HG03060 (cell line): ENCODE measurements around the gene GRB10.

ENCODE experiments used
- ATAC-seq: cut with Tn5 transposase; IDR thresholded peaks from one replicate; pipeline ENCODE4 v1.9.1; 2021; ENCODE audit warnings: low read depth, moderate number of reproducible peaks; ENCODE audit not compliant: unreplicated experiment

The GRB10 gene

DNA sequence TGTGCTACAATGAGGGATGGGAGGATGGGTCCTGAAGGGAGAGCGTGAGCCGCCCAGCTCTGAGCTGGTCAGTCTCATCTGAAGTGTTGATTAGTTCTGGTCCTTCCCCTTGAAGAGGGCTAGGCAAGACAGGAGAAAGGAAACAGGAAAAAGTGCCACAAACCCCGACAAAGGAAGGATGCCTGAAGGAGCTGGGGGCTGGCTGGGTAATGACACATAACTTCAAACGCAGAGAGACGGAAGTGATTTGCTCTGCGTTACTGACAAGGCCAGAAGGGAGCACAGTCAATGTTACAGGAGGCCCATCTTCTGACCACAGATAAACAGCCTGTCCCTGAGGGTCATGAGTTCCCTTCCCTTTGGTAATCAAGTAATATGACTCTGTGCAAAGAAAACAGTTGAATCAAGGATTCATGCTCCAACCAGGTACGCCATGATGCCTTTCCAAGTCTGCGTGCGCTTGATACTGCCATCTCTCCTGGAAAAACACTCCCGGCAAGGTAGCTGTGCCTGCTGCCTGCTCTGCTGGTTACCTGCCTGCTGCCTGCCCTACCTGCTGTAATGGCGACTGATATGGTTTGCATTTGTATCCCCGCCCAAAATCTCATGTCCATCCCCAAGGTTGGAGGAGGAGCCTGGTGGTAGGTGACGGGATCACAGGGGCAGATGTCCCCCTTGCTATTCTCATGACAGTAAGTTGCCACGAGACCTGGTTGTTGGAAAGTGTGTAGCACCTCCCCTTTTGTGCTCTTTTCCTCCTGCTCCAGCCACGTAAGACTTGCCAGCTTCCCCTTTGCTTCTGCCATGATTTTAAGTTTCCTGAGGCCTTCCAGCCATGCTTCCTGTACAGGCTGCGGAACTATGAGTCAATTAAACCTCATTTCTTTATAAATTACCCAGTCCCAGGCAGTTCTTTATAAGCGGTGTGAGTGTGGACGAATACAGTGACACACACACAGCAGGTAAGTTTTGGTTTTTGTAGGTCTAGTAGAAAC, 57.9 kb downstream of the GRB10 start:
- ATAC-seq: no peak

DNA sequence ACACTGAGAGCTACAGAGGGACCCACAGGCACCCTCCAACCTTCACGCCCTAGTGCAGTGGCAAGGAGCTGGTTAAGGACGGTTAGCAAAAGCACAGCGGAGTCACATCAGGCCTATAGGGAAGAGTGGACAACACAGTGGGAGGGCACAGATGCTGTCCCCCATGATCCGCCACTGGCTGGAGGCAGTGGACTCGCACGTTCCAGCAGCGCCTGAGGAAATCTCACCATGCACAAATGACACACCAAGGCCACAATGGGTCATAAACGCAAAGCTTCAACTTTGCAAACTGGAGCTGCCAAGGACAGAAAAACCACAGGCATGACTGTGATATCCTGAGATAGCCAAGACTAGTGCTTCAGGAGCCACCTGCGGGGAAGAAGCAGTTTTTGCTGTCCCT, 58.8 kb downstream of the GRB10 start:
- no peak for ATAC-seq

DNA sequence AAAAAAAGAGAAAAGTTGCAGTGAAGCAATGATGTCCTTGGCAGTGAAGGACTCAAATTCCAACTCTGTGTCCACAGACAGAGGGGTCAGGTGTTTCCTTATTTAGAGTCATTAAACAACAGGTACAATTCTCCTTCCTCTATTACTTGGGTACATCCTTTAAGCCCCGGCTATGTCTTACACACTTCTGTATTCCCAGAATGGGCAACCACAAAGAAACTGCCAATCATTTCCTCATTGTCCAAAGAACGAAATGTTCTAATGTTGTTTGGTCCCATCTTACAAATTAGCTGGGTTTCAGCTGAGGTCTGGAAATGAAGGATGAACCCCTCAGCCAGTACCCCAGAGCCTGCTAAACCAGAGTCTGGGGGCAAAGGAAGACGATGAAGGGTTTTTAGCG, 59.5 kb downstream of the GRB10 start:
- no peak for ATAC-seq

DNA sequence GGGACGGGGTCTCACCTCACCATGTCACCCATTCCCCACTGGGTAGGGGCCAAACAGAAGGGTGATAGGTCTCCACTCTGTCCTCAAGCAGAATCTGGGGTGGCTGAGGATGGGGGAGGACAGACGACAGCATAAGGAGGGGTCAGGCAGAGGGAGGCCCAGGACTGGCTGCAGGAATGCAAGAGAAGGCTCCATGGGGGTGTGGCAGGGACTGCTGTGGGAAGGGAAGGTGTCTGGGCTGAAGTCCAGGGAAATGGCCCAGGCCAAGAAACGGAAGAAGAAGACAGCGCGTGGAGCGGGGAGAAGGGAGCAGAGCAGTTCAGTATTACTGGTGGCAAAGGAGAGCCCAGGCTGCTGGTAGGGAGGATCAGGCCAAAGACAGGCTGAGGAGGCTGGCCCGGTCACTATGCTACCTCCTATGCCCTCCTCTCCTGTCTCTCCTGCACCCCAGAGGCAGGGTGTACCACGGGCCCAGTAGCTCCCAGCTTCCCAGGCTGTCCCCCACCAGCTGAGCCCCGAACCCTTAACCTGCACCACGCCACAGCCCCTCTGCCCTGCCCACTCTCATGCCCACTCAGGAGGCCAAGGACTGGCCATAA, 60.9 kb downstream of the GRB10 start:
- no peak for ATAC-seq

DNA sequence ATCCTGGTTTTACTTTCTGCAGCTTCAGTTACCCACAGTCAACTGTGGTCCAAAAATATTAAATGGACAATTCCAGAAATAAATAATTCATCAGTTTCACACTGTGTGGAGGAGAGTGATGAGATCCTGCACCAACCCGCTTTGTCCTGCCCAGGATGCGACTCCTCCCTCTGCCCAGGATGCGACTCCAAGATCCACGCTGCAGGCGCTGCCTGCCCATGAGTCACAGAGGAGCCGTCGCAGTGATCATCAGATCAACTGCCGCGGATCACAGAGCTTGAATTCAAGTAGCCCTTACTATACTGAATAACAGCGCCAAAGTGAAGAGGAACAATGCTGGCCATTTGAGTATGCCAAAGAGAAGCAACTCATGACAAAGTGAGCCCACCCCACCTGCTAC, 61.5 kb downstream of the GRB10 start:
- no peak for ATAC-seq

DNA sequence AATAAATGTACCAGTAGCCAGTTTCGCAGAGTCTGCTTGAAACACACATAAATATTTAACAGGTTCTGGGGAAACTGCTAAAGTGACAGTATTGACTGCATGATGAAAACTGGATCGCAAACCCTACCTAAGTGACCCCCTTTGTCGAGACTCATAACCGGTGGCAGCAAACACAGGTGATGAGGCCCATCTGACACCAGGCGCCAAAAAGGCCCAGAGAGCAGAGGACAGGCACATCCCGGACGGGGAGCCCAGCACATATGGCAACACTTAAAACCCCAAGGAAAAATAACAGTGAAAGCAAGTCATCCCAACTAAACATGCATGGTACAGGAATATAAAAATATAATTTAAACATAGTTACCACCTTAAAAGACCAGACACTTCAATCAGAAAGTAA, 62.4 kb downstream of the GRB10 start:
- ATAC-seq: no peak

DNA sequence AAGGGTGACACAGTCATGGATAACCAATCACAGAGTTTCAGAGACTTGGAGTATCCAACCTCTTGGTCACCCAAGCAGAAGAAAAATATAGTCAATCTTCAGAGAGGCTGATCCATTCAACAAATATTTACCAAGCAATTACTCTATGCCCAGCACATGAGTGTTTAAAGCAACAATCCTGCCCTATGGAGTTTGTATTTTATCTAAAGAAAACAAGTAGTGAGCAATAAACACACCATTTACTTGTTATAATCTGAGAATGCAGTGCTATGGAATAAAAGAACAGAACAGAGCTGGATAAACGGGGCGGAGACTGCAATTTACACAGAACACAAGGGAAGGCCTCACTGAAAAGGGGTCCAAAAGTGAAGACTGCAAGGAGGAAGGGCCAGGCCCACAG, 63.8 kb downstream of the GRB10 start:
- ATAC-seq: no peak

DNA sequence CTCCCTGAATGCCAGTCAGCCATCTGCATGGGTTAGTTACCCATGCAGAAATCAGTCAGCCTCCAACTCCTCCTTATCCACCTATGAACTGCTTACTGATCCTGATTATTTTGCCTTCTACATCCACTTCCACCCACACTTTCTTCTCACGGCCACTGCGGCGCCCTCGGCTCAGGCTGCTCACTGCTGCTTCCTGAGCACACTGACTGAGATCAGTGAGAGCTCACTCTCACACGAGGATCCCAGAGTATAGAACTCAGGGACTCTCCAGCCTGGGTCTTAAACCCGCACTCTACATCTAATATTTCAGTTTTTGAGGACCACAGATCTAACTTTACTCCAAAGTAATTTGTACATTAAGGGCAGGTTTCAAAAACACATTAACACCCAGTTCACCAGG, 64.4 kb downstream of the GRB10 start:
- no peak for ATAC-seq

DNA sequence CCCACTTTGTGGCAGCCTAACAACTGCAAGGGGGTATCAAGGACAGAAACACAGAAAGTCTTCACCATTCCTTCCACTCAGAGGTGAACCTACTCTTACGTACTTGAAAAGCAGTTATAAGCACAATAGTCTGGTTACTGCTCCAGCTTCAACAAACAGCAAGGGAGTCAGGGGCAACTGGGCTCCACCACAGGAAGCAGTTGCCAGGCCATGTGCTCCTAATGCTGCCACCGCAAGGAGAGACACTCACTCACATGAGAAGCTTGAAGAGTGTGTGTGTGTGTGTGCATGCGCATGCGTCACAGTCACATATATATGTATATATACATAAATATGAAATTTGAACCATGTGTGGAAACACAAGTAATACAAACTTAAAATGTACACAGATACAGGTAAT, 65.5 kb downstream of the GRB10 start:
- ATAC-seq: no peak

DNA sequence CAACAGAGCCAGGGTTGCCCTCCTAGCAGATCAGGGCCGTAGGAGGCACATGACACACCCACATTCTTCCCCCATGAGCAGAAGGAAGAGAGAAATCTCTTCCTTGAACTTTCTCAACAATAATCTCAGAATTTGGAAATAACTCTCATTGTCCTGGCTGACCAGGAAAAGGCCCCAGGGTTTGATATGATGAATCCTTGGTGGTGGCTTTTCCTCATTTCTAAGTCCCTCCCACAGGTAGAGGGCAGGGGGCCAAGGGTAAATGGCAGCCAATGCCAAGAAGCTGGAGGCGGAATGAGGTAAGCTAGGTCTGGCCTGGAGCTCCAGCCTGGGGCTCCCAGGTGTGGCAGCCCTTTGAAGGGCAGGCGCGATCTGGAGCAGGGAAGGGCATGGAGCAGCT, 67.8 kb downstream of the GRB10 start:
- no peak for ATAC-seq

DNA sequence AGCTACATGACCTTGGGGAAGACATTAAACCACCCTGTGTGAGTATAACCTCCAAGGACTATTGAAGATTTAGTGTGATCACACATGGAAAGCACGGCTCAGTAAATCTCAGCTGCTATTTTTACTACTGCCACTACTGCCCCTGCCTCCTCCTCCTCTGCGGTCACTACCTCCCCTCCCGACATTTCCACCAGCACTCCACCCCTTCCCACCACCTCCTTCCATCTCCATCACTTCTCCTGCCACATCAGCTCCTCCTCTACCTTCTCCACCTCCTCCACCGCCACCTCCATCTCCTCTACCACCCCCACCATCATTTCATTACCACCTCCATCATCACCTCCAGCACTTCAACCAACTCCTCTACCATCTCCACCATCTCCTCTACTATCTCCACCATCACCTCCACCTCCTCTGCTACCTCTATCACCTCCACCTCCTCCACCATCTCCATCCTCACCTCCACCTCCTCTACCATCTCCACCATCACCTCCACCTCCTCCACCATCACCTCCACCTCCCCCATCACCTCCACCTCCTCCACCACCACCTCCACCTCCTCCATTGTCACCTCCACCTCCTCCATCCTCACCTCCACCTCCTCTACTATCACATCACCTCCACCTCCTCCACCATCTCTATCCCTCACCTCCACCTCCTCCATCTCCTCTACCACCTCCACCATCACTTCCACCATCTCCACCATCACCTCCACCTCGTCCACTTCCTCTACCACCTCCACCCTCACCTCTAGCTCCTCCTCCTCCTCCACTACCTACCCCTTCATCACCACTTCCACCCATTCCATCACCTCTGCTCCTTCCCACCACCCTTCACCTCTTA, 69.4 kb downstream of the GRB10 start:
- ATAC-seq: no peak

DNA sequence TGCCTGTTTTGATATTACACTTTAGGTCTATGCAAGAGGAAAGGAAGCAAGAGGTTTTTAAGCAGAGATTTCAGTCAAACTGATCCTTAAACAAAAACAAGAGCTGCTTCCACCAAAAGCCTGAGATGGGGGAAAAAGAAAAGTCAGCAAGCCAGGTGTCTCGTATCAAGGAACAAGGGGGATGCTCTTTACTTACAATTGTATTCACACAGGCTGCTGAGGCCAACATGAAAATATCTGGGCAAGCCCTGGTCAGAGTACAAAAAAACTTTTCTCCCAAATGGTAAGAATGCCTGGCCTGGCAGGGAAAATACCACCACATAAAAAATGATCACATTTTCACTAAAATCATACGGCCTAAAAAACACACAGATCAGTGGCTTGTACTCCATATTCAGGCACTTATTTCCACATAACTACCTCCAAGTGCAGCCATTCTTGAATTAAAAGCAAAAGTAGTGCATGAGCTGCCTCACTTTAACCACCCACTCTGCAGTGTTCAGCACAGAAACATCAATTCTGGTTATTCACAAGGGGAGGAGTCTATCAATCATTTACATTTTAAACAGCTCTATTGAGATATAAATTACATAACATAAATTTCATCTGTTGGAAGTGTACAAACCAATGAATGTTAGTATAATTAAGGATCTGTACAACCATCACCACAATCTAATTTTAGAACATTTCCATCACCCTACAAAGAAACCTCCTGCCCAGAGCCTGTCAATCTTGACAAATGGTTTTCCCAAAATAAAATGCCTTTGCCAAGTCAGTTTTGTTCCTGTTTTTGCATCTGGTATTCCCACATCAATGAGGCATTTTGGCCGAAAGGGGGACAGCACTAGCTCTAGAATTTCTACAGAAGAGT, 70.2 kb downstream of the GRB10 start:
- no peak for ATAC-seq

DNA sequence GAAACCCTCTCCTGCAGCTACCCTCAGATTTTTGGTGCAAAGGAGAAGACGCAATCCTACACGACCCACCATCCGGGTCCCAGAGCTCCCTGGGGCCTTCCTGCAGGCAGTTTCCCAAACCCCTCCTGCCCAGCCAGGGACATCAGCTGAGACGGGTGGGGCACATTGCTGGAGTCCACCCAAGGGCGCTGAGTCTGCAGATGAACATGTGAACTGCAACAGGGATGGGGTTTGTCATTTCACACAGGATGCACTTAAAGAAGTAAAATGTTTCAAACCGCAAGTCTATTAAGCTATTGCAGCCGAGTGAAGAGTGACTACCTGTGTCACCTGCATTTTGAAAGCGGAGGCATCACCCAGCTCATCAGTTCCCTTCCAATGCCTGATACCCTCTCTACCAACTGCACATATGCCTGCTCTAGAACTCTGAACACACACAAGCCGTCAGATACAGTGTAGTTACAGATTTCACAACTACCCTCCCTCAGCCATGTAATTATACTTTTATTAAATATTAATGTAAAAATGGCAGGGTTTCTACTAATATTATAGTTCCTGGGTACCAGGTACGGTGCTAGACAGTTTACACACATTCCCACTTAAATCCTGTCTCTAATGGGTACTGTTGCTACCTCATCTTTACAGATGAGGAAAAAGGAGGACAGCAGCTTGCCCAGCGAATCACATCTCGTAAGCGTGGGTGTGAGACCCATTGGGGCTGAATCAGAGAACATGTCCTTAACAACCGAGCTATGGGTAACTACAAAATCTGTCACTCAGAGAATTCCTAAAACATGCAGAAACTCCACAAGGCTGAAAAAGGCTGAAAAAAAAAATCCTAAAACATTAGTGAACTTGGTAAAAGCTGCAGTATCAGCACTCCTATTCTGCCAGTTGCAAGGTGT, 71.2 kb downstream of the GRB10 start:
- no peak for ATAC-seq

DNA sequence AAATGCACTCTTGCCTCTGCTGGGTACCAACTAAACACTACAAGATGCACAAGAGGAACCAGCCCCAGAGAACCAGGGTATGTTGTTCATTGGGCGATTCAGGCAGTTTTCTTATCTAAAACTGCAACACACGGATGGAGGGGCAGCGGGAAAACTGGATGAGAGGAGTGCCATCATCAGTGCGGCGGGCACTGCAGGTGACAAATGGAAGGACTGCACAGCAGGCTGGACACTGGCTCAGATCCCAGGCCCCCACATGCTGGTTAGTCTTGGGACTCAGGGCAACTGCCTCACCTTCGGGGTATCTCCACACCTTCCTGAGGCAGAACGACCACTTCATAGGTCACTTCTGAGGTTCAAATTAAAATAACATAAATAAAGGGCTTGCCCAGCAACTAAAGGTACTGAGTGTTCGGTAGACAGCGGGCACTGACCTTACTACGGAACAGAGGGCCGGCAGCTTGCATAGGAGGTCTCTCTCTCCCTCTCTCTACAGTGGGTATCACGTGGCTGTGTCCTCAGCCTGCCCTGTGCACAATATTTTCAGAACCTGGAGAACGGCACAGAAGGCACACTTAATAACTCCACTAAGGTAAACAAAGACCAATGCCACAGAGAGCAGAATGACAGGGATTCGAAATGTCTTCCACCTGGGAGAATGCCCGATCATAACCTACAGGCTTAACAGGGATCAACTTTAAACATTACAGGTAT, 72.1 kb downstream of the GRB10 start:
- ATAC-seq: no peak

DNA sequence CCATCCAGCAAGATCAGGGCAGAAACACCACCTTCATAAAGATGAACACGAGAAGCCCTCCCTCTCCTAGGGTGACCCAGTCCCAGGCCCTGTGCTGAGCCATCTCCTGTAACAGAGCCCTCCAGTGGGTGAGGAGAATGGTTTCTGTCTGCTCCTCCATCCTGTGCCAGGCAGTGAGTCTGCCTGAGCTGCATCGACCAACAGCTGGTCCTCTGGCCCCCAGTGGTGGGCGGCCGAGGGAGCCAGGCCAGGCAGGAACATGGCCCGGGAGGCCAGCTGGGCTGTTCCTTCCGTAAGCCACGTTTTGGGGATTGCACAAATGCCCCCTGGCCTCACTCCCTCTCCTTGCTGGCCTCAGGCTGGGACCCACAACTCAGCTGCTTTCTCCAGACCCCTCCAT, 73.5 kb downstream of the GRB10 start:
- ATAC-seq: no peak

DNA sequence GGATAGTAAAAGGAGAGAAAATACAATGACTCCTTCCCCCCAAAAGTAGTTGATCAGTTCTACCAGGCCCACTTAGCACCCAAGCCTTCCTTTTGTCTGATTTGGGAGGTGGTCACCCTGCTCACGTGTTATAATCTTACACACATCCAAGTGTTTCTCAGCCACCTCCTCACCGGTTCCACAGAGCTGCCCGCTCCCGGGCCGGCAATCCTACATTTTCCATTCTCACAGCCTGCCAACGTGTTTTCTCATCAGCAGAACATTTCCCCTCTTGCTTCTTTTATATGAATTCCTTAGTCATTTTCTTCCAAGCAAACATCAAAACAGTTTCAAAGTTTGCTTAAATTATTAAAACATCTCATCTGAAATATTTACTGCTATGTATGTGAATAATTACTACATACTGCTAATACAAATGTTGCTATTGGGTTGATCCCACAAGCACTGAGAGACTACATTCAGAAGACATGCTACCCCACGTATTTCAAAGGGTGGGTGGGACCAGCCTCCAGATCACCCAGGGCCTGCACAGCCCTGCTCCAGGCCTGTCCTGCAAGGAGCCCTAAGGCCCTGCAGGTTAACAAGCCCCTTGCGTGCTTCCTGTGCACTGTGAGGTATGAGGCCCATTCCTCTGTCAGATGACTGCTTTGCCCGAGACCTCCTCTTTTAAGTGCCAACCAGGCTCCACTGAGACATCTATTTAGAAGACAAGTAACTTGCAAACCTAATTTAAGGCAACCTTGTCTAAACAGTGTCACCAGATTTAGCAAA, 75.3 kb downstream of the GRB10 start:
- no peak for ATAC-seq

DNA sequence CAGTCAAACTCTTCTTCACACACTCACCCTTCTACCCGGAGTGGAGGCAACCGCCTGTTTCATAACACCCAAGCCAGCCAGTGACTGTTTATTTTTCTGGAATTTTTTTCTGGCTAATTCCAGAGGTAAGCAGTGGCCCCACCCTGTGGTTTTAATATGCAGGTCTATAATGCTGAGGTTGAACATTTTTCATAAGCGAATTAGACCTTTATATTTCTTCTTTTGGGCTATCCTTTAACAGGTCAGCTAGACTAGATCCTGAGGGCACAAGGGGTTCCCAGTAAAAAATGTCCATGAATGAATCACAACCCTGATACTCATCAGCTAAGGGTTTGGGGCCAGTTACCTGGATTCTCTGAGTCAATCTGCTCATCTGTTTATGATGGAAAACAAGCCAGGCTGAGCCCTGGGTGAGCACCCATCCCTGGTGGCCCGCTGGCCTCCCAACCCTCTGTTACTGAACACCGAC, 76.2 kb downstream of the GRB10 start:
- no peak for ATAC-seq

DNA sequence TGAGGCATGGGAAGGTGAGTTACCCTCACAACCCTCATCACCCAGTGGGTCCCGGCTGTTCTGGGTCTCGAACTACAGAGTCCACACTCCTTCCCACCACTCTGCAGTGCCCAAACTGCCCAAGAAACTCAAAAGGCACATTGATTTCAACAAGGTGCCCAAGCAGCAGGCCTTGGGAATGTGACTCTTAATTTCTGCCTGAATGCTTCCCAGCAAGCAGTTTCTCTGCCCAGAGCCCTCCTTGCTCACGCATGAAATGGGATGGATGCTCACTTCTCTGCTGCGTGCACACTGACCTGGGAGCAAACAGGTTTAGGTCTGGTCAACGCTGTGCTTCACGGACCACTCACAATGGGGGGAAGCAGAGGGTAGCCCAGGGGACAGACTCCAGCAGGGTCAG, 77.9 kb downstream of the GRB10 start:
- no peak for ATAC-seq
